K562 (cell line): ENCODE measurements around the gene PNKD. TPM values are rescaled to one million over a fixed set of nuclear protein-coding genes. Genes with fewer than 3 reads are reported as not detected.

Experiments
- ARID2 ChIP-seq: fragments of 450-650 bp; IDR thresholded peaks from 2 replicates; pipeline ENCODE4 v1.6.1; 2017; ENCODE audit warnings: antibody characterized with exemption, mild to moderate bottlenecking
- ATF1 ChIP-seq, 2 experiments: fragments of 450-650 bp in 1 of 2; IDR thresholded peaks; 2 replicates each; pipeline ENCODE4 v1.6.1; 2016; ENCODE audit warnings: missing compliant biosample characterization in 1 of 2, missing genetic modification characterization in 1 of 2
- CBFA2T3 ChIP-seq: fragments of 450-650 bp; IDR thresholded peaks from 2 replicates; pipeline ENCODE4 v1.6.1; 2017
- CHD4 ChIP-seq: fragments of 200-600 bp; sonication (generic); IDR thresholded peaks from 3 replicates; pipeline ENCODE4 v1.6.1; 2012; ENCODE audit warnings: low read depth, mild to moderate bottlenecking, mixed read lengths, low read length, inconsistent platforms; ENCODE audit not compliant: insufficient read depth, insufficient replicate concordance, poor library complexity, severe bottlenecking
- FOXM1 ChIP-seq, 2 experiments: fragments of 450-650 bp in 1 of 2; sonication (generic) in 1 of 2; formaldehyde crosslinking in 1 of 2; IDR thresholded peaks; 2 replicates each; pipeline versions ENCODE4 v1.6.1 to v1.9.0; 2017 to 2022; ENCODE audit warnings: low read depth in 2 of 2, mild to moderate bottlenecking in 2 of 2, missing genetic modification reagents in 1 of 2, moderate library complexity in 1 of 2
- ILK ChIP-seq: fragments of 450-650 bp; IDR thresholded peaks from 2 replicates; pipeline ENCODE4 v1.6.1; 2016; ENCODE audit warnings: missing genetic modification characterization, low read depth, mild to moderate bottlenecking, missing compliant biosample characterization, moderate library complexity, borderline replicate concordance
- JUND ChIP-seq, 2 experiments: IDR thresholded peaks; 2 replicates in 1 of 2; 3 replicates in 1 of 2; pipeline ENCODE4 v1.6.1; 2011; ENCODE audit warnings: borderline replicate concordance in 2 of 2, low read depth in 2 of 2, low read length in 2 of 2, improper control_type of control experiment in 1 of 2, missing biosample characterization in 1 of 2, missing genetic modification characterization in 1 of 2, missing genetic modification reagents in 1 of 2
- MAZ ChIP-seq, 2 experiments: fragments of 450-650 bp in 1 of 2; sonication (generic) in 1 of 2; formaldehyde crosslinking; IDR thresholded peaks in 1 of 2; conservative IDR thresholded peaks in 1 of 2; 2 replicates each; pipeline versions ENCODE4 v1.4.0 to v1.5.0; 2020; ENCODE audit warnings: mild to moderate bottlenecking in 1 of 2, missing genetic modification reagents in 1 of 2
- NR1H2 ChIP-seq: sonication (generic); formaldehyde crosslinking; IDR thresholded peaks from 2 replicates; pipeline ENCODE4 v1.4.0; 2020; ENCODE audit warnings: mild to moderate bottlenecking, missing genetic modification reagents
- NR2C1 ChIP-seq, 2 experiments: fragments of 450-650 bp; IDR thresholded peaks; 2 replicates each; pipeline ENCODE4 v1.6.1; 2017; ENCODE audit warnings: mild to moderate bottlenecking in 2 of 2, antibody characterized with exemption in 1 of 2, inconsistent platforms in 1 of 2, missing compliant biosample characterization in 1 of 2, missing genetic modification characterization in 1 of 2
- NR4A1 ChIP-seq, 2 experiments: fragments of 250-450 bp in 1 of 2; fragments of 450-650 bp in 1 of 2; sonication (Bioruptor Pico) in 1 of 2; IDR thresholded peaks; 2 replicates each; pipeline versions ENCODE4 v1.4.0 to v1.6.1; 2016 to 2020; ENCODE audit warnings: mild to moderate bottlenecking in 2 of 2, missing compliant biosample characterization in 1 of 2, missing genetic modification characterization in 1 of 2, moderate library complexity in 1 of 2
- POLR2H ChIP-seq: IDR thresholded peaks from 2 replicates; pipeline ENCODE4 v1.6.1; 2016; ENCODE audit warnings: missing genetic modification characterization, low read depth, mild to moderate bottlenecking, control low read depth, missing compliant biosample characterization, moderate library complexity
- PPARD ChIP-seq: fragments of 250-450 bp; sonication (Bioruptor Pico); IDR thresholded peaks from 2 replicates; pipeline ENCODE4 v1.8.0; 2022; ENCODE audit warnings: inconsistent platforms, mild to moderate bottlenecking, moderate library complexity
- RBBP5 ChIP-seq: fragments of 200-600 bp; sonication (generic); IDR thresholded peaks from 2 replicates; pipeline ENCODE4 v1.6.1; 2012; ENCODE audit warnings: borderline replicate concordance, mild to moderate bottlenecking, low read length, control low read depth, inconsistent platforms; ENCODE audit not compliant: insufficient read depth, poor library complexity, severe bottlenecking
- SMARCE1 ChIP-seq: fragments of 450-650 bp; IDR thresholded peaks from 2 replicates; pipeline ENCODE4 v1.7.1; 2016; ENCODE audit warnings: mild to moderate bottlenecking
- ZEB2 ChIP-seq: fragments of 450-650 bp; IDR thresholded peaks from 2 replicates; pipeline ENCODE4 v1.6.1; 2016
- ZFP36 ChIP-seq: fragments of 150-350 bp; IDR thresholded peaks from 2 replicates; pipeline ENCODE4 v1.6.1; 2018; ENCODE audit warnings: low read length, low read depth; ENCODE audit not compliant: partially characterized antibody
- ZNF184 ChIP-seq: sonication (generic); formaldehyde crosslinking; IDR thresholded peaks from 2 replicates; pipeline ENCODE4 v1.5.0; 2020; ENCODE audit warnings: missing genetic modification reagents
- ZNF239 ChIP-seq: fragments of 250-450 bp; sonication (Bioruptor Pico); IDR thresholded peaks from 2 replicates; pipeline ENCODE4 v1.4.0; 2020; ENCODE audit warnings: mild to moderate bottlenecking
- ZNF75A ChIP-seq: fragments of 450-650 bp; formaldehyde crosslinking; IDR thresholded peaks from 2 replicates; pipeline ENCODE4 v1.4.0; 2020; ENCODE audit warnings: mild to moderate bottlenecking
- polyA plus RNA-seq, 8 experiments: library from polyadenylated mRNA; depleted of rRNA in 4 of 8; stranded (reverse) in 5 of 8; unstranded in 3 of 8; fragments of >200 nt; fragmentation: Nextera tagmentation in 2 of 8; fragmentation: Illumina TruSeq in 1 of 8; extraction: Ambion mirVana in 2 of 8; extraction: Trizol in 1 of 8; gene quantifications; 2 replicates each; pipeline versions ENCODE4 v1.2.1 to v1.2.3, GENCODE V29; 2011 to 2014; ENCODE audit warnings: inconsistent platforms in 1 of 8, missing spikeins in 1 of 8
- total RNA-seq, 7 experiments: library from RNA; depleted of rRNA in 6 of 7; stranded (reverse); fragments of >200 nt in 6 of 7; fragmentation: Illumina TruSeq in 2 of 7; extraction: Trizol in 2 of 7; gene quantifications; 2 replicates each; pipeline versions ENCODE4 v1.2.1 to v1.2.3, GENCODE V29; 2011 to 2021; ENCODE audit warnings: low replicate concordance in 1 of 7
- TF ChIP-seq, protein P1 (sequence below): fragments of 200-800 bp; sonication (Bioruptor generic); IDR thresholded peaks from 2 replicates; pipeline ENCODE4 v1.6.1; 2016; ENCODE audit warnings: missing genetic modification characterization, missing compliant biosample characterization

Gene PNKD
- total and polyA plus RNA-seq, 9 of the 15 experiments (the other 6 are each of a cell fraction or from before 2014, with no cell fraction given) = 26.0 to 105 (median 60.1) TPM

GRCh38 chr2:218286570-218287459, 16.5 kb downstream of the PNKD start (continued):
- TF ChIP-seq PPARD (CRISPR knock-in tag) (no peak), ATF1 (CRISPR knock-in tag; IDR thresholded peaks at IDR 0.05) (no peak), ATF1 (tag; IDR thresholded peaks at IDR 0.05) (peak; percentile 78), POLR2H (peak; percentile 63), ARID2 (no peak), ZFP36 (no peak), NR1H2 (CRISPR knock-in tag) (no peak), ZNF184 (no peak), NR2C1 (IDR thresholded peaks at IDR 0.05) (no peak), NR2C1 (tag; IDR thresholded peaks at IDR 0.05) (no peak), ZNF239 (CRISPR knock-in tag) (no peak), RBBP5 (no peak), NR4A1 (CRISPR knock-in tag; IDR thresholded peaks at IDR 0.05) (no peak), NR4A1 (tag; IDR thresholded peaks at IDR 0.05) (no peak), CHD4 (no peak), CBFA2T3 (peak; percentile 84), JUND (IDR thresholded peaks at IDR 0.05; ENCODE audit: borderline replicate concordance, low read depth, low read length) (peak; percentile 38), JUND (tag; IDR thresholded peaks at IDR 0.05; ENCODE audit: borderline replicate concordance, low read depth, low read length) (peak; percentile 43; the same call in 1 of the 3 replicates), ZNF75A (CRISPR knock-in tag) (no peak), FOXM1 (IDR thresholded peaks at IDR 0.05; ENCODE audit: low read depth) (no peak), FOXM1 (CRISPR knock-in tag; IDR thresholded peaks at IDR 0.05; ENCODE audit: low read depth) (no peak), ILK (tag) (no peak), MAZ (CRISPR knock-in tag; conservative IDR thresholded peaks at IDR 0.05 in 1 of 2, IDR thresholded peaks at IDR 0.05 in 1 of 2) (peak in 1 of 2 experiments; percentile 22; a peak in 1 of 4 replicates), SMARCE1 (peak; percentile 28; the same call in 1 of the 2 replicates), ZEB2 (no peak)
- TF ChIP-seq, protein P1, sequence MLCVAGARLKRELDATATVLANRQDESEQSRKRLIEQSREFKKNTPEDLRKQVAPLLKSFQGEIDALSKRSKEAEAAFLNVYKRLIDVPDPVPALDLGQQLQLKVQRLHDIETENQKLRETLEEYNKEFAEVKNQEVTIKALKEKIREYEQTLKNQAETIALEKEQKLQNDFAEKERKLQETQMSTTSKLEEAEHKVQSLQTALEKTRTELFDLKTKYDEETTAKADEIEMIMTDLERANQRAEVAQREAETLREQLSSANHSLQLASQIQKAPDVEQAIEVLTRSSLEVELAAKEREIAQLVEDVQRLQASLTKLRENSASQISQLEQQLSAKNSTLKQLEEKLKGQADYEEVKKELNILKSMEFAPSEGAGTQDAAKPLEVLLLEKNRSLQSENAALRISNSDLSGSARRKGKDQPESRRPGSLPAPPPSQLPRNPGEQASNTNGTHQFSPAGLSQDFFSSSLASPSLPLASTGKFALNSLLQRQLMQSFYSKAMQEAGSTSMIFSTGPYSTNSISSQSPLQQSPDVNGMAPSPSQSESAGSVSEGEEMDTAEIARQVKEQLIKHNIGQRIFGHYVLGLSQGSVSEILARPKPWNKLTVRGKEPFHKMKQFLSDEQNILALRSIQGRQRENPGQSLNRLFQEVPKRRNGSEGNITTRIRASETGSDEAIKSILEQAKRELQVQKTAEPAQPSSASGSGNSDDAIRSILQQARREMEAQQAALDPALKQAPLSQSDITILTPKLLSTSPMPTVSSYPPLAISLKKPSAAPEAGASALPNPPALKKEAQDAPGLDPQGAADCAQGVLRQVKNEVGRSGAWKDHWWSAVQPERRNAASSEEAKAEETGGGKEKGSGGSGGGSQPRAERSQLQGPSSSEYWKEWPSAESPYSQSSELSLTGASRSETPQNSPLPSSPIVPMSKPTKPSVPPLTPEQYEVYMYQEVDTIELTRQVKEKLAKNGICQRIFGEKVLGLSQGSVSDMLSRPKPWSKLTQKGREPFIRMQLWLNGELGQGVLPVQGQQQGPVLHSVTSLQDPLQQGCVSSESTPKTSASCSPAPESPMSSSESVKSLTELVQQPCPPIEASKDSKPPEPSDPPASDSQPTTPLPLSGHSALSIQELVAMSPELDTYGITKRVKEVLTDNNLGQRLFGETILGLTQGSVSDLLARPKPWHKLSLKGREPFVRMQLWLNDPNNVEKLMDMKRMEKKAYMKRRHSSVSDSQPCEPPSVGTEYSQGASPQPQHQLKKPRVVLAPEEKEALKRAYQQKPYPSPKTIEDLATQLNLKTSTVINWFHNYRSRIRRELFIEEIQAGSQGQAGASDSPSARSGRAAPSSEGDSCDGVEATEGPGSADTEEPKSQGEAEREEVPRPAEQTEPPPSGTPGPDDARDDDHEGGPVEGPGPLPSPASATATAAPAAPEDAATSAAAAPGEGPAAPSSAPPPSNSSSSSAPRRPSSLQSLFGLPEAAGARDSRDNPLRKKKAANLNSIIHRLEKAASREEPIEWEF = no peak
